GM18867 (cell line): ENCODE results near the gene TSPAN4.

Experiments used
- ATAC-seq: cut with Tn5 transposase; IDR thresholded peaks from one replicate; pipeline ENCODE4 v1.9.1; 2021; ENCODE audit warnings: mild to moderate bottlenecking, moderate library complexity; ENCODE audit not compliant: unreplicated experiment

TSPAN4 gene

GRCh38 chr11:803770-804598 is 38.7 kb upstream of the TSPAN4 start:
- ATAC-seq = no peak

- no peak for ATAC-seq
Observed at GRCh38 chr11:804599-804964, 38.1 kb upstream of the TSPAN4 start.

- ATAC-seq = peak; percentile 3
Observed at GRCh38 chr11:808427-809286, 34.0 kb upstream of the TSPAN4 start.

- peak; percentile 71 for ATAC-seq
Observed at GRCh38 chr11:809287-810039, 33.2 kb upstream of the TSPAN4 start, which contains the start of gene RPLP2. TSS of gene RPLP2 (plus strand) at chr11:809967. CDS start at chr11:810235, 268 bp downstream.

GRCh38 chr11:810040-810567 is 32.5 kb upstream of the TSPAN4 start:
- ATAC-seq = no peak

GRCh38 chr11:811446-812245 is 31.0 kb upstream of the TSPAN4 start:
- no peak for ATAC-seq

- ATAC-seq = no peak
Observed at GRCh38 chr11:812390-812789, 30.3 kb upstream of the TSPAN4 start.

GRCh38 chr11:813072-813455 is 29.6 kb upstream of the TSPAN4 start:
- no peak for ATAC-seq

- ATAC-seq = no peak
Observed at GRCh38 chr11:813456-814096, 29.1 kb upstream of the TSPAN4 start.

- no peak for ATAC-seq
Observed at GRCh38 chr11:815675-816432, 26.8 kb upstream of the TSPAN4 start.

GRCh38 chr11:816433-816779 is 26.2 kb upstream of the TSPAN4 start:
- no peak for ATAC-seq

- ATAC-seq = no peak
Observed at GRCh38 chr11:818396-819128, 24.1 kb upstream of the TSPAN4 start, which contains the start of gene PNPLA2. TSS of gene PNPLA2 (plus strand) at chr11:818914. CDS start at chr11:819719, 805 bp downstream.

GRCh38 chr11:819129-819931 is 23.3 kb upstream of the TSPAN4 start:
- ATAC-seq = peak; percentile 67

- ATAC-seq = peak; percentile 58
Observed at GRCh38 chr11:819943-820649, 22.6 kb upstream of the TSPAN4 start.

- no peak for ATAC-seq
Observed at GRCh38 chr11:820655-821511, 21.8 kb upstream of the TSPAN4 start.
